SK-N-SH treated with all-trans-retinoic acid at 6 μM for 48 hours (cell line): ENCODE results near the gene ZNF554.

Experiments used
- ARNTL ChIP-seq: fragments of 450-650 bp; formaldehyde crosslinking; IDR thresholded peaks from 2 replicates; pipeline ENCODE4 v1.5.0; 2020; ENCODE audit warnings: low read depth, mild to moderate bottlenecking, moderate library complexity, borderline replicate concordance
- CREB5 ChIP-seq: fragments of 250-450 bp; sonication (Bioruptor Pico); IDR thresholded peaks from 2 replicates; pipeline ENCODE4 v1.5.1; 2020; ENCODE audit warnings: low read depth, mild to moderate bottlenecking, moderate library complexity
- OSR1 ChIP-seq: fragments of 250-450 bp; sonication (Bioruptor Pico); IDR thresholded peaks from 2 replicates; pipeline ENCODE4 v1.8.0; 2022; ENCODE audit warnings: moderate library complexity, mild to moderate bottlenecking, inconsistent platforms
- TCF4 ChIP-seq: fragments of 250-450 bp; sonication (Bioruptor Pico); IDR thresholded peaks from 2 replicates; pipeline ENCODE4 v1.8.0; 2021; ENCODE audit warnings: mild to moderate bottlenecking, moderate library complexity, borderline replicate concordance
- ZFP3 ChIP-seq: fragments of 250-450 bp; sonication (Bioruptor Pico); IDR thresholded peaks from 2 replicates; pipeline ENCODE4 v1.5.0; 2020; ENCODE audit warnings: mild to moderate bottlenecking, moderate library complexity
- ZNF565 ChIP-seq: fragments of 450-650 bp; formaldehyde crosslinking; conservative IDR thresholded peaks from 2 replicates; pipeline ENCODE4 v1.5.0; 2020; ENCODE audit warnings: low read depth, mild to moderate bottlenecking, moderate library complexity
- TF ChIP-seq, protein P1 (sequence below): fragments of 250-450 bp; sonication (Bioruptor Pico); IDR thresholded peaks from 2 replicates; pipeline ENCODE4 v1.8.0; 2021; ENCODE audit warnings: low read depth, mild to moderate bottlenecking, moderate library complexity, borderline replicate concordance

DNA sequence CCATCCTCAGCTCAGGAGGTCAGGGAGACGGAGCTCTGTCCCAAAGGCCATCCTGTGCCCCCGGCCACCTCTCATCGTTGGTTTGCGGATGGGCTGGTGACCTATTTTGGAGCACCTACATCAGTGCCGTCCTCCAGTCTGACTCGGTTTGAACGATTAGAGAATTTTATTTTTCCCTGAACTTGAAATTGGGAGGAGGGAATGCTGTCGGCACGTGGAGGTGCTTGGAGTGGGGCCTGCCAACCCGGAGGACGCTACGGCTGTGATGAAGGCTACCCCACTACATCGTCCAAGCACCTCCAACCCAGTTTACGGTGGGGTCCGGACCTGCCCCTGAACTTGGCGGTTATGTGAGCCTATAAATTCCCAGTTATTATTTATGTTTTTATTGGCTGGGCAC is 3.0 kb upstream of the ZNF554 start:
- TF ChIP-seq CREB5 (no peak), ZNF565 (CRISPR knock-in tag) (no peak), OSR1 (CRISPR knock-in tag) (no peak), ZFP3 (CRISPR knock-in tag) (no peak), TCF4 (CRISPR knock-in tag) (no peak), ARNTL (CRISPR knock-in tag) (no peak)
- TF ChIP-seq, protein P1, sequence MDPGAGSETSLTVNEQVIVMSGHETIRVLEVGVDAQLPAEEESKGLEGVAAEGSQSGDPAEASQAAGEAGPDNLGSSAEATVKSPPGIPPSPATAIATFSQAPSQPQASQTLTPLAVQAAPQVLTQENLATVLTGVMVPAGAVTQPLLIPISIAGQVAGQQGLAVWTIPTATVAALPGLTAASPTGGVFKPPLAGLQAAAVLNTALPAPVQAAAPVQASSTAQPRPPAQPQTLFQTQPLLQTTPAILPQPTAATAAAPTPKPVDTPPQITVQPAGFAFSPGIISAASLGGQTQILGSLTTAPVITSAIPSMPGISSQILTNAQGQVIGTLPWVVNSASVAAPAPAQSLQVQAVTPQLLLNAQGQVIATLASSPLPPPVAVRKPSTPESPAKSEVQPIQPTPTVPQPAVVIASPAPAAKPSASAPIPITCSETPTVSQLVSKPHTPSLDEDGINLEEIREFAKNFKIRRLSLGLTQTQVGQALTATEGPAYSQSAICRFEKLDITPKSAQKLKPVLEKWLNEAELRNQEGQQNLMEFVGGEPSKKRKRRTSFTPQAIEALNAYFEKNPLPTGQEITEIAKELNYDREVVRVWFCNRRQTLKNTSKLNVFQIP (CRISPR knock-in tag): no peak
